Measurements from ENCODE around the gene LPAR2. TPM values are rescaled to one million over a fixed set of nuclear protein-coding genes. Genes with fewer than 3 reads are reported as not detected.

LPAR2 gene
- total RNA-seq, 1 experiment from 2014 or later = 26.6 TPM

- H3K27ac ChIP-seq (ENCODE audit: low read length) = 0 out of 2 replicates have a peak overlapping the region, but pooled peaks have one; percentile 83
- TF ChIP-seq EZH2 (IDR thresholded peaks at IDR 0.05; ENCODE audit: low read length, unreplicated experiment) (no peak), EZH2phosphoT487 (IDR thresholded peaks at IDR 0.05; ENCODE audit: borderline replicate concordance, low read length) (no peak), CTCF (conservative IDR thresholded peaks at IDR 0.05; ENCODE audit: low read depth, low read length) (no peak)
- no peak for DNase-seq
- TSS peak; percentile 53 for BruUV-seq (replicated peaks)
- H3F3A ChIP-seq (ENCODE audit: low read length, unreplicated experiment) = no peaks in the 10 kb centered on the region
- no peaks in the 10 kb centered on the region for H3K9me3 ChIP-seq (ENCODE audit: low read length)
- CTCF ChIA-PET = no interaction called here
- POLR2A ChIA-PET (ENCODE audit: unreplicated experiment) = no interaction called here
- H3K9me2 ChIP-seq (replicated peaks; ENCODE audit: low read length) = no peaks in the 10 kb centered on the region
- H3K9ac ChIP-seq (ENCODE audit: low read length) = peak overlapping the region; percentile 95
- peak overlapping the region; percentile 89; the same call in 1 of the 2 replicates for H2AFZ ChIP-seq (ENCODE audit: low read length)
- H3K4me3 ChIP-seq (ENCODE audit: low read length) = peak overlapping the region; percentile 84
- ATAC-seq = no peak
- H3K79me2 ChIP-seq (ENCODE audit: low read length) = peaks cover 16% of the 10 kb centered on the region
- H4K20me1 ChIP-seq (ENCODE audit: low read length) = no peaks in the 10 kb centered on the region
- intact Hi-C loops (cut with micrococcal nuclease) = no loop called here
- H3K27me3 ChIP-seq (ENCODE audit: low read length) = no peaks in the 10 kb centered on the region
- H3K4me1 ChIP-seq (ENCODE audit: insufficient read depth, low read length) = peaks cover 13% of the 10 kb centered on the region
- no peaks in the 10 kb centered on the region; the same call in 1 of the 2 replicates for H3K36me3 ChIP-seq (ENCODE audit: low read depth, low read length)
- H3K4me2 ChIP-seq (ENCODE audit: low read length) = peak overlapping the region; percentile 83
Observed at GRCh38 chr19:19626516-19627472, 1.2 kb downstream of the LPAR2 start.

GRCh38 chr19:19624032-19624570 lies 3.9 kb downstream of the LPAR2 start:
- Histone ChIP-seq H3K79me2 (ENCODE audit: low read length) (peaks cover 16% of the 10 kb centered on the region), H2AFZ (ENCODE audit: low read length) (no peak overlapping the region), H3K36me3 (ENCODE audit: low read depth, low read length) (no peaks in the 10 kb centered on the region; the same call in 1 of the 2 replicates), H3K4me1 (ENCODE audit: insufficient read depth, low read length) (peaks cover 11% of the 10 kb centered on the region), H3K9me3 (ENCODE audit: low read length) (no peaks in the 10 kb centered on the region), H3K4me3 (ENCODE audit: low read length) (no peak overlapping the region), H3K27ac (ENCODE audit: low read length) (no peak overlapping the region), H3K9ac (ENCODE audit: low read length) (no peak overlapping the region), H3F3A (ENCODE audit: low read length, unreplicated experiment) (no peaks in the 10 kb centered on the region), H3K9me2 (replicated peaks; ENCODE audit: low read length) (no peaks in the 10 kb centered on the region), H4K20me1 (ENCODE audit: low read length) (no peaks in the 10 kb centered on the region), H3K27me3 (ENCODE audit: low read length) (no peaks in the 10 kb centered on the region), H3K4me2 (ENCODE audit: low read length) (no peak overlapping the region)
- POLR2A ChIA-PET (ENCODE audit: unreplicated experiment) = no interaction called here
- intact Hi-C loops (cut with micrococcal nuclease) = no loop called here
- TF ChIP-seq EZH2 (IDR thresholded peaks at IDR 0.05; ENCODE audit: low read length, unreplicated experiment) (no peak), EZH2phosphoT487 (IDR thresholded peaks at IDR 0.05; ENCODE audit: borderline replicate concordance, low read length) (no peak)
- ATAC-seq (no peak), DNase-seq (no peak)
- no TSS peak for BruUV-seq (replicated peaks)
- CTCF ChIA-PET = no interaction called here

- no peak overlapping the region for H3K9ac ChIP-seq (ENCODE audit: low read length)
- intact Hi-C loops (cut with micrococcal nuclease) = no loop called here
- BruUV-seq (replicated peaks) = no TSS peak
- ChIA-PET CTCF (no interaction called here), POLR2A (ENCODE audit: unreplicated experiment) (no interaction called here)
- no peaks in the 10 kb centered on the region; the same call in 1 of the 2 replicates for H3K36me3 ChIP-seq (ENCODE audit: low read depth, low read length)
- no peak for TF ChIP-seq EZH2phosphoT487 (IDR thresholded peaks at IDR 0.05; ENCODE audit: borderline replicate concordance, low read length)
- no peak for TF ChIP-seq EZH2 (IDR thresholded peaks at IDR 0.05; ENCODE audit: low read length, unreplicated experiment)
- no peak for TF ChIP-seq CTCF (conservative IDR thresholded peaks at IDR 0.05; ENCODE audit: low read depth, low read length)
- H3K4me3 ChIP-seq (ENCODE audit: low read length) = no peak overlapping the region
- no peaks in the 10 kb centered on the region for H3K9me3 ChIP-seq (ENCODE audit: low read length)
- H4K20me1 ChIP-seq (ENCODE audit: low read length) = no peaks in the 10 kb centered on the region
- peaks cover 14% of the 10 kb centered on the region for H3K4me1 ChIP-seq (ENCODE audit: insufficient read depth, low read length)
- DNase-seq (no peak), ATAC-seq (no peak)
- H3K27me3 ChIP-seq (ENCODE audit: low read length) = no peaks in the 10 kb centered on the region
- H3K4me2 ChIP-seq (ENCODE audit: low read length) = no peak overlapping the region
- peaks cover 16% of the 10 kb centered on the region for H3K79me2 ChIP-seq (ENCODE audit: low read length)
- H3K9me2 ChIP-seq (replicated peaks; ENCODE audit: low read length) = no peaks in the 10 kb centered on the region
- no peaks in the 10 kb centered on the region for H3F3A ChIP-seq (ENCODE audit: low read length, unreplicated experiment)
- no peak overlapping the region for H2AFZ ChIP-seq (ENCODE audit: low read length)
- H3K27ac ChIP-seq (ENCODE audit: low read length) = no peak overlapping the region
Observed at GRCh38 chr19:19623383-19623782, 4.6 kb downstream of the LPAR2 start.

All from PC-3 (cell line).